DOHH2 (cell line): ENCODE results near the gene CFAP57.

ENCODE experiments used
- H3F3A ChIP-seq: fragments of 200-600 bp; sonication (generic), shearing (Covaris generic); 2 replicates; pipeline ENCODE4 v1.6.0; 2016; ENCODE audit warnings: antibody characterized with exemption, mild to moderate bottlenecking; ENCODE audit not compliant: control insufficient read depth, insufficient read depth
- H3K27ac ChIP-seq: fragments of 200-600 bp; sonication (generic); 2 replicates; pipeline ENCODE4 v1.5.1; 2014; ENCODE audit warnings: low read depth, mild to moderate bottlenecking, low read length, moderate library complexity
- H3K27me3 ChIP-seq: fragments of 200-600 bp; sonication (generic); 2 replicates; pipeline ENCODE4 v1.6.1; 2014; ENCODE audit warnings: mild to moderate bottlenecking, low read length, mixed read lengths; ENCODE audit not compliant: control insufficient read depth
- H3K36me3 ChIP-seq: fragments of 200-600 bp; sonication (generic); 2 replicates; pipeline ENCODE4 v1.6.1; 2014; ENCODE audit warnings: mild to moderate bottlenecking, low read length, moderate library complexity, mixed read lengths; ENCODE audit not compliant: control insufficient read depth
- H3K4me1 ChIP-seq: fragments of 200-600 bp; sonication (generic); 2 replicates; pipeline ENCODE4 v1.6.1; 2014; ENCODE audit warnings: mild to moderate bottlenecking, low read length, mixed read lengths; ENCODE audit not compliant: control insufficient read depth
- H3K4me2 ChIP-seq: fragments of 200-600 bp; sonication (generic); 2 replicates; pipeline ENCODE4 v1.6.0; 2014; ENCODE audit warnings: mild to moderate bottlenecking, low read length, moderate library complexity
- H3K4me3 ChIP-seq: fragments of 200-600 bp; sonication (generic); 2 replicates; pipeline ENCODE4 v1.5.1; 2014; ENCODE audit warnings: mild to moderate bottlenecking, low read length, mixed read lengths
- H3K79me2 ChIP-seq: fragments of 200-600 bp; sonication (generic); 2 replicates; pipeline ENCODE4 v1.6.1; 2014; ENCODE audit warnings: mild to moderate bottlenecking, low read length, mixed read lengths; ENCODE audit not compliant: control insufficient read depth
- H3K9me2 ChIP-seq: fragments of 200-600 bp; sonication (generic); replicated peaks from 2 replicates; pipeline ENCODE4 v1.6.1; 2014; ENCODE audit warnings: mild to moderate bottlenecking, low read length, mixed read lengths; ENCODE audit not compliant: control insufficient read depth
- H3K9me3 ChIP-seq: fragments of 200-600 bp; sonication (generic); 2 replicates; pipeline ENCODE4 v1.6.1; 2014; ENCODE audit warnings: antibody characterized with exemption, low read length, mixed read lengths; ENCODE audit not compliant: control insufficient read depth, insufficient read depth
- H4K20me1 ChIP-seq: fragments of 200-600 bp; sonication (generic); 2 replicates; pipeline ENCODE4 v1.6.0; 2014; ENCODE audit warnings: low read depth, mild to moderate bottlenecking, antibody characterized with exemption, low read length, moderate library complexity; ENCODE audit not compliant: control insufficient read depth, insufficient read depth
- CTCF ChIP-seq: fragments of 200-600 bp; sonication (generic); IDR thresholded peaks from one replicate; pipeline ENCODE4 v1.5.1; 2014; ENCODE audit warnings: antibody characterized with exemption, mild to moderate bottlenecking, low read depth, low read length; ENCODE audit not compliant: poor library complexity, severe bottlenecking
- EZH2phosphoT487 ChIP-seq: fragments of 200-600 bp; sonication (generic); IDR thresholded peaks from 2 replicates; pipeline ENCODE4 v1.6.1; 2017; ENCODE audit warnings: borderline replicate concordance, mild to moderate bottlenecking, antibody characterized with exemption, low read length, moderate library complexity, mixed read lengths

Gene CFAP57

GRCh38 chr1:43282220-43283195, 110.4 kb downstream of the CFAP57 start:
- no peaks in the 10 kb centered on the region for H3K9me3 ChIP-seq
- H4K20me1 ChIP-seq, result no peaks in the 10 kb centered on the region
- no peak overlapping the region for H3K4me3 ChIP-seq
- no peaks in the 10 kb centered on the region for H3K4me1 ChIP-seq
- TF ChIP-seq EZH2phosphoT487 (no peak), CTCF (no peak)
- H3K36me3 ChIP-seq, result no peaks in the 10 kb centered on the region
- H3K9me2 ChIP-seq, result no peaks in the 10 kb centered on the region
- no peak overlapping the region for H3K27ac ChIP-seq
- H3F3A ChIP-seq, result no peaks in the 10 kb centered on the region
- no peaks in the 10 kb centered on the region; the same call in 1 of the 2 replicates for H3K27me3 ChIP-seq
- H3K4me2 ChIP-seq, result no peak overlapping the region
- no peaks in the 10 kb centered on the region for H3K79me2 ChIP-seq

- Histone ChIP-seq H3K4me1 (no peaks in the 10 kb centered on the region), H3K79me2 (no peaks in the 10 kb centered on the region), H3K36me3 (no peaks in the 10 kb centered on the region), H3K9me3 (no peaks in the 10 kb centered on the region), H3F3A (no peaks in the 10 kb centered on the region), H3K9me2 (no peaks in the 10 kb centered on the region), H3K27ac (no peak overlapping the region), H3K27me3 (peaks cover 4% of the 10 kb centered on the region; the same call in 1 of the 2 replicates), H3K4me2 (no peak overlapping the region), H4K20me1 (no peaks in the 10 kb centered on the region), H3K4me3 (no peak overlapping the region)
- TF ChIP-seq CTCF (no peak), EZH2phosphoT487 (no peak)
These were observed 111.9 kb downstream of the CFAP57 start for GRCh38 chr1:43284065-43284464.

GRCh38 chr1:43284546-43285110, 112.5 kb downstream of the CFAP57 start:
- Histone ChIP-seq H3K4me2 (no peak overlapping the region), H3K9me3 (no peaks in the 10 kb centered on the region), H3K27me3 (peaks cover 4% of the 10 kb centered on the region; the same call in 1 of the 2 replicates), H3K9me2 (no peaks in the 10 kb centered on the region), H3K4me3 (no peak overlapping the region), H3K4me1 (no peaks in the 10 kb centered on the region), H3K36me3 (no peaks in the 10 kb centered on the region), H3K27ac (no peak overlapping the region), H4K20me1 (no peaks in the 10 kb centered on the region), H3F3A (no peaks in the 10 kb centered on the region), H3K79me2 (no peaks in the 10 kb centered on the region)
- TF ChIP-seq CTCF, result no peak
- no peak for TF ChIP-seq EZH2phosphoT487
